ENCODE data around the gene FN1.
"Not testable (repeated sequence)": the region's sequence is repeated elsewhere in the genome, so short reads cannot be mapped to it uniquely, and the experiment has no call there.

FN1 gene

GRCh38 chr2:215324811-215325210 lies 111.1 kb downstream of the FN1 start:
- DNase-seq, result no peak

GRCh38 chr2:215320679-215321078 lies 115.2 kb downstream of the FN1 start:
- DNase-seq, result no peak

- DNase-seq, result no peak
These were observed 115.8 kb downstream of the FN1 start for GRCh38 chr2:215320102-215320501.

GRCh38 chr2:215319500-215319899 lies 116.4 kb downstream of the FN1 start:
- no peak for DNase-seq

- no peak for DNase-seq
These were observed 119.5 kb downstream of the FN1 start for GRCh38 chr2:215316336-215316735.

- no peak for DNase-seq
These were observed 120.6 kb downstream of the FN1 start for GRCh38 chr2:215315301-215315700.

GRCh38 chr2:215314896-215315295 lies 121.0 kb downstream of the FN1 start:
- DNase-seq, result no peak

GRCh38 chr2:215313255-215313613 lies 122.6 kb downstream of the FN1 start:
- DNase-seq, result no peak

- DNase-seq, result peak; percentile 93
These were observed 124.1 kb downstream of the FN1 start, which contains the start of gene ATIC for GRCh38 chr2:215311625-215312396. TSS of gene ATIC (plus strand) at chr2:215312059. CDS start at chr2:215312143, 84 bp downstream.

- DNase-seq, result not testable (repeated sequence)
These were observed 124.6 kb downstream of the FN1 start for GRCh38 chr2:215311259-215311624.

Measured in stimulated activated CD8-positive, alpha-beta memory T cell treated with anti-CD3 and anti-CD28 coated beads, Interleukin-4, amount 100 ng/mL, for 48 hours (primary cell).